GM21825 (cell line): ENCODE measurements around the gene MINDY4.

Experiments used
- ATAC-seq: cut with Tn5 transposase; IDR thresholded peaks from one replicate; pipeline ENCODE4 v1.9.1; 2021; ENCODE audit warnings: mild to moderate bottlenecking, moderate library complexity; ENCODE audit not compliant: unreplicated experiment

The MINDY4 gene

DNA sequence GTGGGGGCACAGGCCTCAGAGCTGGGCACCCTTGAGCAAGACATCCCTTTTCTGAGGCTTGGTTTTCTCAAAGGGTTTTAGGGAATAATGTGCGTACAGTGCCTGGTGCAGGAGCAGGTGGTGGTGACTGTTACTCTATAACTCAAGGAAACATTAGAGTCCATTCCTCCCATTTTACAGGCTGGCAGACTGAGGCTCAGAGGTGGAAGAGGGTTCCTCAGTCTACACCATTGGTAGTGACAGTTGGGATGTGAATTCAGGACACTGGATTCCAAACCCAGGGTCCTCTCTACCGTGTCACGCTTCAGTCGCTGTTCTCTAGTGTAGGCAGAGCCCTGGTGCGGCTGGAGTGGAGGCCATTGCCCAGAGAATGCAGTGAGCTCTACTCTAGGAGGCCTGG lies 100.4 kb downstream of the MINDY4 start:
- ATAC-seq: no peak

DNA sequence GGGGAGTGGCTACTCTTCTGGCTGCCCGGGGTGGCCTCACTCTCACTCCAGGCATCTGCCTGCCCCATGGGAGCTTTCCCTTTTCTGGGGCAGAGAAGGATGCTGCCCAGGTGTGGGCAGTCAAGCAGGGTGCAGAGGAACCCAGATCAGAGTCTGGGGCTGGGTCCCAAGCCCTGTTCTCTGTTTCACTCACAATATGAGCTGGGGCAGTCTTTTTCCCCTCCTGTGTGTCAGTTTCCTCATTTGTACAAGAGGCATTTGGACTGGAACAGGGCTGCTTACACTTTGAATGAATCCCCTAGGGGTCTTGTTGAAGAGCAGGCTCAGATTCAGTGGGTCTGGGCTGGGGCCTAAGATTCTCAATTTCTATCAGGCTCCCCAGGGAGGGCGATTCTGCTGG lies 102.0 kb downstream of the MINDY4 start:
- ATAC-seq: no peak

DNA sequence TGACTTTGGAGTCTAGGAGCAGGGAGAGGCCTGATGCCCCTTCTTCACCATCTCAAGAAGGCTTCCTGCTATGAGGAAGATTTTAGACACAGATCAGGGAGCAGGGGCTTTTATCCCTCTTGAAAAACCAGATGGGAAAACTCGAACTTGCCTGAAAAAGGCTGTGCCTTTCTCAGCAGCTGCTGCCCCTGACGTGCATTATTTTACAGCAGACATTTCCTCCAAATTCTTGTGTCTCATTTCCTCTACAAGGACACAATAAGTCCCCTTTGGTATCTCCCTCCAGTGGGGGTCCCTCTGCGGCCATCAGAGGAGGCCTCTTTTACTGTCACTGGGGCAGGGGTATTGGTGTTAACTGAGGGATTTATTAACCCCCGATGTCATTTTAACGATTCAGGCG lies 102.4 kb downstream of the MINDY4 start:
- no peak for ATAC-seq

GRCh38 chr7:30874656-30875302 lies 103.6 kb downstream of the MINDY4 start:
- no peak for ATAC-seq

DNA sequence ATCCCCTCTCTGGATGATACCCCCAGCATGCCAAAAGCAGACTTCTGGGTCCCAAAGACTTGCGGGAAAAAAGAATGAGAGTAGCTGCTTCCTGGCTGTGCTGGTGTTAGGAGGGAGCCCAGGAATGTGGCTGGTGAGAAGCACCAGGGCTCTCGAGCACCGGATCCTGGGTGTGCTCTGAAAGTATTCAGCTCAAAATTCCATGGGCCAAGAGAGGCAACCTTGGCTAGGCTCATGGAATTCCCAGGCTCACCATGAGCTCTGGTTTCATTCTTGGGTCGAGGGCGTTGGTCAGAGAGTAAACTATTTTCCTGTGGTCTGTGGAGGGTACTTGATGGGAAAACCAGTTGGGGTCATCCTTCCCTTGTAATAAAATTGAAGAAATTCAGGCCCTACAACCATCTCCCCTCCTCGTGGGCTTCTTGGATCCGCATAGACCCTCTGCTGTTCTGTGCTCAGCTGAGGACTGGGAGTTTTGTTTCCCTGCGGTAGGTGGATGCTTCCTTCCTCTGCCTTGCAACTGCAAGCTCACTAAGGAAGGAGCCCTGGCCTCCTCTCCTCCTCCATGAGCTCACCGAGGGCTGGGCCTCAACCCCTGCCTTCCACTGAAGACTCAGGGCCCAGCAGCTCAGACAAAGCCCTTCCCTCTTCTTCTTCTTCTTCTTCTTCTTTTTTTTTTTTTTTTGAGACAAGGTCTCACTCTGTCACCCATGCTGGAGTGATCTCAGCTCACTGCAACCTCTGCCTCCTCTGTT lies 106.0 kb downstream of the MINDY4 start:
- no peak for ATAC-seq

- no peak for ATAC-seq
Measured at GRCh38 chr7:30877993-30878392, 106.8 kb downstream of the MINDY4 start.

GRCh38 chr7:30879139-30880124 lies 108.2 kb downstream of the MINDY4 start:
- ATAC-seq: no peak

GRCh38 chr7:30880125-30880720 lies 109.0 kb downstream of the MINDY4 start:
- no peak for ATAC-seq

- ATAC-seq: no peak
Measured at GRCh38 chr7:30880941-30881340, 109.7 kb downstream of the MINDY4 start.

DNA sequence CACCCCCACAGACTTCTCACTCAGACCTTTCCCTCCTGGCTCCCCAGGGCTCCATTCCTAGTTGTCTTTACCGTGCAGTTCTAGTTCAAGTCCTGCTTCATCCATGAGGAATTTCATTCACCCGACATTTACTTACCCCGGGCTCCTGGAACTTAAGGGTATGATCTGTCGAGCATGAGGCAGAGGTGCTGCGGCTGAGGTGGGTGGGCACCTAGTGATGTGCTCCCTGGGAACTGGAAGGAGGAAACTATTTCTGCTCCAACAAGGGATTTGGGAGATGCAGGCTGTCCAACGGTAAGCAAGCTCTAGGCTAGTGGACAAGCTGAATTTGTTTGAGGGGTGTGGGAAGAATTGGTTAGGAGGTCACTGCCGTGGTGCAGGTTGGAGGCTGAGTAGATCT lies 110.2 kb downstream of the MINDY4 start:
- ATAC-seq: no peak

DNA sequence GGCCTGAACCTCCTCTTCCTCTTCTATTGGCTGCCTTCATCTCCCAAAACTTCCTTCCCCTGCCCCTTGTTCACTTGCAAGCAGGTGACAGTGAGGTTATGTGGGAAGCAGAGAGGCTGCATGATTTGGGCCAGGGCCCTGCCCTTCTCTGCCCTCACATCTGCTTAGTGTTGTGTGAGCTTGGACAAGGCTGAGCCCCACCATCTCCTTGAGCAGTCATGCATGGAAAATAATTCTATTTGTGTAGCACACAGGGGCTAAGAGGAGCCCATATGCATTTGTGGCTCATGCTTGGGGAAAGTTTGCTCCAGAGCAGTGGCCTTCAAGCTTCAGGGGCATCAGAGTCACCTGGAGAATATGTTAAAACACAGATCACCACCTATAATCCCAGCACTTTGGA lies 113.7 kb downstream of the MINDY4 start:
- ATAC-seq: no peak

- ATAC-seq: no peak
Measured at GRCh38 chr7:30886608-30887011, 115.4 kb downstream of the MINDY4 start.

- ATAC-seq: no peak
Measured at GRCh38 chr7:30887464-30887872, 116.3 kb downstream of the MINDY4 start.

DNA sequence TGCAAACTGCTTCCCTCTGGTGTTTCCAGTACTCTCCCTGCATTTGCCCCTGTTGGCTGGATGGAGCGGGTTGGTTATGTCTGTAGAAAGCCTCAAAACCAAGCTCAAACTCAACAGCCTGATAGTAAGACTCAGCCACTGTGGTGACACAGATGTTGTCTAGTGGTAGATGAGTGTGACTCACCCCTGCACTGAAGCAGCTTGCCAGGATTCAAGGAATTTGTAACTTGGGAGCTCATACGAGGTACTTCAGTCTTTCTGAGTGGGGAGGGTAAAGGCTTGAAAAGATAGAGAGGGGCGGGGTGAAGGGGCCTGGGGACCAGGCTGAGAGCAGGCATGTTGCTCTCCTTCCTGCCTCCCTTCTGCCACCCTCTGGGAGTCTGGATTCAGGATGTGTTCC lies 117.5 kb downstream of the MINDY4 start:
- ATAC-seq: no peak

GRCh38 chr7:30890226-30890625 lies 119.0 kb downstream of the MINDY4 start:
- no peak for ATAC-seq

DNA sequence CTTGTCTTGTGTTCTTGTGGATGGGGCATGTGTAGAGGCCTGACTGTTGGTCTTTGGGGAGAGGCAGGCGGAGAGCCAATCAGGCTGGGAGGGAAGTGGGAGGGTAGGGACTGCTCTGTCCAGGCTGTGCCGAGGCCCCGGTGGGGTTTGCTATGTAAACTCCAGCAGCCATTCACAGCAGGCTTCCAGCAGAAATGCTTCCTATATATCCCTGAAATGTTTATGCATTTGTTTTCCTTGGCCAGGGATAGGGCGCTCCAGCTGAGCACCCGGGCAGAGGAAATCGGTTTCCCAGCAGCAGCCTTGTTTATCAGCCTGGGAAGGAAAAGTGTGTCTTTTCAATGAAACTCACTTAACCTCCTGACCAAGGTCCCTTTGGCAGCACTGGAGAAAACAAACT lies 122.1 kb downstream of the MINDY4 start:
- ATAC-seq: no peak

- ATAC-seq: no peak
Measured at GRCh38 chr7:30894009-30894408, 122.8 kb downstream of the MINDY4 start.

GRCh38 chr7:30894866-30895605 lies 123.8 kb downstream of the MINDY4 start:
- no peak for ATAC-seq

DNA sequence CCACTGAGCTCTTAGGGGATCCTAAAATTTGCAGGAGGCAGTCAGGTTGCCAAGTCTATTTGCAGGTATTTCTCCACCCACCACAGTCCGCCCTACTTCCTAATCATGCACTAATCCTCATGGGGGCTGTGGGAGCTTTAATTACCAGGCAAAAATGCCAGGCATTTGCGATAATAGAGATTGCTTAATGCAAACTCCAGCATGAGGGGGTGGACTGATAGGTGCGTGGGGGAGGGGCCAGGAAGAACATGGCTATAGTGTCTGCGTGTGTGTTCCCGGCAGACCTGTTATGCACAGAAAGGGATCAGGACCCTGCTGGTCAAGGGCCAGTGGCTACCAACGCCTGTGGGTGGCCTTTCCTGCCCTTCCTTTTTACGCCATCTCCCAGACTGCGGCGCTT lies 124.8 kb downstream of the MINDY4 start:
- no peak for ATAC-seq
